BE2C (cell line): ENCODE measurements around the gene FNBP1L.

ENCODE experiments used
- DNase-seq: peaks from one replicate; pipeline ENCODE4 v3.0.0-alpha.2; 2020
- H3K27me3 ChIP-seq: fragments of 250-450 bp; sonication (Bioruptor Pico); 2 replicates; pipeline ENCODE4 v1.5.1; 2020; ENCODE audit warnings: mild to moderate bottlenecking
- H3K36me3 ChIP-seq: fragments of 250-450 bp; sonication (Bioruptor Pico); 2 replicates; pipeline ENCODE4 v1.5.1; 2020; ENCODE audit warnings: mild to moderate bottlenecking
- H3K4me1 ChIP-seq: fragments of 250-450 bp; sonication (Bioruptor Pico); 2 replicates; pipeline ENCODE4 v1.5.1; 2020
- H3K4me3 ChIP-seq: 2 replicates; pipeline ENCODE4 v1.5.1; 2011; ENCODE audit warnings: low read depth, low read length
- H3K9me3 ChIP-seq: fragments of 250-450 bp; sonication (Bioruptor Pico); 2 replicates; pipeline ENCODE4 v1.5.1; 2020
- TF ChIP-seq, protein P1 (sequence below): IDR thresholded peaks from 2 replicates; pipeline ENCODE4 v1.5.1; 2012; ENCODE audit warnings: mild to moderate bottlenecking, low read depth, low read length

Gene FNBP1L

DNA sequence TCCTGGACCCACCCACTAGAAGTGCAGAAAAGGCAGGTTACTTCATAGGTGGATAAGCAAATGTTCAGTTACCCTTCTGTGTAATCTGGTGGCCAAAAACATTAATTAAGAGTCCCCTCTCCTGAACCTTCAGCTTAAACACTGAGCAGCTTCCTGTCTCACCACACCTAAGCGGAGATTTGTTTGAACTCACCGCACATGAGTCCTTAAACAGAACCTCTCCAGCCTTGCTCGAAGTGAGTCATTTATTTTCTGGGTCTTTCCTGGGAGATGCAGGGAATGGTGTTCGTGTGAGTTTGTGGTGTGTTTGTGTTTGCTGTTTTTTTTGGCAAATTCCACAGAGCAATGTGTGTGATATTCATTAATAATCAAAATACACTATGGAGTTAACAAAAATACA, 7.6 kb upstream of the FNBP1L start:
- TF ChIP-seq, protein P1, sequence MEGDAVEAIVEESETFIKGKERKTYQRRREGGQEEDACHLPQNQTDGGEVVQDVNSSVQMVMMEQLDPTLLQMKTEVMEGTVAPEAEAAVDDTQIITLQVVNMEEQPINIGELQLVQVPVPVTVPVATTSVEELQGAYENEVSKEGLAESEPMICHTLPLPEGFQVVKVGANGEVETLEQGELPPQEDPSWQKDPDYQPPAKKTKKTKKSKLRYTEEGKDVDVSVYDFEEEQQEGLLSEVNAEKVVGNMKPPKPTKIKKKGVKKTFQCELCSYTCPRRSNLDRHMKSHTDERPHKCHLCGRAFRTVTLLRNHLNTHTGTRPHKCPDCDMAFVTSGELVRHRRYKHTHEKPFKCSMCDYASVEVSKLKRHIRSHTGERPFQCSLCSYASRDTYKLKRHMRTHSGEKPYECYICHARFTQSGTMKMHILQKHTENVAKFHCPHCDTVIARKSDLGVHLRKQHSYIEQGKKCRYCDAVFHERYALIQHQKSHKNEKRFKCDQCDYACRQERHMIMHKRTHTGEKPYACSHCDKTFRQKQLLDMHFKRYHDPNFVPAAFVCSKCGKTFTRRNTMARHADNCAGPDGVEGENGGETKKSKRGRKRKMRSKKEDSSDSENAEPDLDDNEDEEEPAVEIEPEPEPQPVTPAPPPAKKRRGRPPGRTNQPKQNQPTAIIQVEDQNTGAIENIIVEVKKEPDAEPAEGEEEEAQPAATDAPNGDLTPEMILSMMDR, result no peak
- H3K4me3 ChIP-seq, result no peak overlapping the region
- no peaks in the 10 kb centered on the region for H3K4me1 ChIP-seq

GRCh38 chr1:93440706-93441105, 7.2 kb upstream of the FNBP1L start:
- no peak overlapping the region for H3K4me3 ChIP-seq
- H3K4me1 ChIP-seq, result no peaks in the 10 kb centered on the region
- TF ChIP-seq, protein P1, result no peak
- DNase-seq, result no peak
- H3K9me3 ChIP-seq, result no peaks in the 10 kb centered on the region
- no peaks in the 10 kb centered on the region for H3K36me3 ChIP-seq
- H3K27me3 ChIP-seq, result no peaks in the 10 kb centered on the region

More for the DNA sequence above, 7.6 kb upstream of the FNBP1L start:
- Histone ChIP-seq H3K27me3 (no peaks in the 10 kb centered on the region), H3K36me3 (no peaks in the 10 kb centered on the region), H3K9me3 (no peaks in the 10 kb centered on the region)
- DNase-seq, result no peak

GRCh38 chr1:93441589-93441988, 6.3 kb upstream of the FNBP1L start:
- H3K4me1 ChIP-seq, result no peaks in the 10 kb centered on the region
- DNase-seq, result no peak
- TF ChIP-seq, protein P1, result no peak
- H3K36me3 ChIP-seq, result no peaks in the 10 kb centered on the region
- no peaks in the 10 kb centered on the region for H3K9me3 ChIP-seq
- no peak overlapping the region for H3K4me3 ChIP-seq
- H3K27me3 ChIP-seq, result no peaks in the 10 kb centered on the region

DNA sequence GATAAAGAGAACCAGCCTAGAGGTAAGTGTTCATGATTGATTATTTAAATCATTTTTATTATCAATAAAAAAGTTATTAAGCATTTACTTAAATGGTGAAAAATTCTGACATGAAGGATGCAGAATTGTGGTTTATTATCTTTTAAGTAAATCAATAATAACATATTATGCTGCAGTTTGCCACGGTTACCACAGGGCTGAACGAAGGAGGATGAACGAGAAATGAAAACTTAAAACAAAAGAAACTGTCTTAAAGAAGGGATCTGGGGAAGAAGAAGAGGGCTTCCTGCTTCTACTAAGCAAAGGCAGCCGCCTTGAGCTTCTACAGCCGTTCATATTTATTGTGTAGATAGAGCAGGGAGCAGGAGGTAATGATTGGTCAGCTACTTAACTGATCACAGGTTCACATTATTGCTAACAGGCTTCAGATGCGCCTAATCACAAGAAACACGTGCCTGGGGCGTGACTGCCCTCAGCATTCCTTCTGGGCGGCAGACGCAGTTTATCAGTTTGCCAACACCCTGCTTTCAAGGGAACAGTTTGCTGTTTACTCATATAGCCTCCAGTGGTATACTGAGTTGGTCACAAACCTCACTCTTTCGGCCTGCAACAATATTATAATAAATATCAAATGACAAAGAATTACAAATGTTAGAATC, 5.8 kb upstream of the FNBP1L start:
- Histone ChIP-seq H3K9me3 (no peaks in the 10 kb centered on the region), H3K4me1 (no peaks in the 10 kb centered on the region), H3K36me3 (no peaks in the 10 kb centered on the region), H3K27me3 (no peaks in the 10 kb centered on the region), H3K4me3 (no peak overlapping the region)
- no peak for DNase-seq
- TF ChIP-seq, protein P1, result no peak

DNA sequence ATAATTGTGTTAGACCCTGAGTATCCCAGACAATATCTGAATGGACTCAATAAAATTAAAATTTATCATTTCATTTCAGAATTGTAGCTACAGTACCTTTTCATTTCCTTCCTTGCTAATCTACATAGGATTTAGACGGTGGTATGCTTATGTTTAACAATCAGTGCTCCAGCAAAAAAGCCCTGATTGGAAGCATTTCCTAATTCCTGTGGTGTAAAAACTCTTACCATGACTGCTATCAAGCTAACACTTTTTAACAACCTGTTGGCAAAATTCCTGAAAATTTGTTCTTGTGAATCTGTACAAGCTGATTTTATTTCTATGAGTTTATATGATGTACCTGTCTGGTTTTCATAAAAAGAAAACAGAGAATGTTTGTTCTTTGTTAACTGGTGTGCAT, 5.2 kb upstream of the FNBP1L start:
- Histone ChIP-seq H3K36me3 (no peaks in the 10 kb centered on the region), H3K9me3 (no peaks in the 10 kb centered on the region), H3K4me3 (no peak overlapping the region), H3K4me1 (no peaks in the 10 kb centered on the region), H3K27me3 (no peaks in the 10 kb centered on the region)
- TF ChIP-seq, protein P1, result no peak
- DNase-seq, result no peak

- Histone ChIP-seq H3K4me3 (no peak overlapping the region), H3K9me3 (no peaks in the 10 kb centered on the region), H3K27me3 (no peaks in the 10 kb centered on the region), H3K4me1 (no peaks in the 10 kb centered on the region), H3K36me3 (no peaks in the 10 kb centered on the region)
- TF ChIP-seq, protein P1, result no peak
- no peak for DNase-seq
Measured at GRCh38 chr1:93443454-93443853, 4.5 kb upstream of the FNBP1L start.
